Measurements from ENCODE around the gene USP12.
"Not testable (repeated sequence)": the region's sequence is repeated elsewhere in the genome, so short reads cannot be mapped to it uniquely, and the experiment has no call there.

The USP12 gene

DNA sequence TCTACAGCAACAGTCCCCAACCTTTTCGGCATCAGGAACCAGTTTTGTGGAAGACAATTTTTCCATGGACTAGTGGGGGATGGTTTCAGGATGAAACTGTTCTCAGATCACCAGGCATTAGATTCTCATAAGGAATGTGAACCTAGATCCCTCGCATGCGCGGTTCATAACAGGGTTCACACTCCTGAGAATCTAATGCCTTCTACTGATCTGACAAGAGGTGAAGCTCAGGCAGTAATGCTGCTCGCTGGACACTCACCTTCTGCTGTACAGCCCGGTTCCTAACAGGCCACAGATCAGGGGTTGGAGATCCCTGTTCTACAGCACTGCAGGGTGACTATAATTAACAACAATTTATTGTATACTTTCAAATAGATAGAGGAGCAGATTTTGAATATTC is 21.9 kb downstream of the USP12 start:
- no peak for DNase-seq

DNA sequence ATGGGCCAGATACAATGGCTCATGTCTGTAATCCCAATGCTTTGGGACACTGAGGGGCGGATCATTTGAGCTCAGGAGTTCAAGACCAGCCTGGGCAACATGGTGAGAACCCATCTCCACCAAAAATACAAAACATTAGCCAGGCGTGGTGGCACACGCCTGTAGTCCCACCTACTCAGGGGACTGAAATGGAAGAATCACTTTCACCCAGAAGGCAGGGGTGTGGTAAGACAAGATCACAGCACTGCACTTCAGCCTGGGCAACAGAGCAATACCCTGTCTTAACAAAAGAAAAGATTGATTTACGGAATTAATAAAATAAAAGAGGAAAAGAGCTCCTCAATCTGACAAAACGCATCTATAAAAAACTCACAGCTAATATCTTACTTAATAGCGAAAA is 22.7 kb downstream of the USP12 start:
- no peak for DNase-seq

DNA sequence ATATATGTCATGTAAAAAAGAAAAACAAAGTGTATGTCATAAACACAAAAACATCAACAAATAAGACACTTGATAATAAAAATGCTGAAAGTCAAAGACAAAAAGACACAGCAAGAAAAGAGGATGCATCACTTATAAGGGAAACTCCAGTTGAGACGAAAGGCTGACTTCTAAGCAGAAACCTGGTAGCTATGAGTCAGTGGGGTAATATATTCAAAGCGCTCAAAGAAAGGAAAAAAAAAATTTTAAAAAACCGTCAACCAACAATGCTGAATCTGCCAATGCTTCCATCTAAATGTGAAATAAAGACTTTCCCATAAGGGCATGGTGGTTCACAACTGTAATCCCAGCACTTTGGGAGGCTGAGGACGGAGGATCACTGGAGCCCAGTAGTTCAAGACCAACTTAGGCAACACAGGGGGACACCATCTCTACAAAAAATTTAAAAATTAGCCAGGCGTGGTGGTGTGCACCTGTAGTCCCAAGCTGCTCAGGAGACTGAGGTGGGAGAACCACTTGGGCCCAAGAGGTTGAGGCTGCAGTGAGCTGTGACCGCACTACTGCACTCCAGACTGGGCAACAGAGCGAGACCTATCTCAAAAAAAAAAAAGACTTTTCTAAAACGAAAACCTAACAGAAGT is 24.0 kb downstream of the USP12 start:
- no peak for DNase-seq

DNA sequence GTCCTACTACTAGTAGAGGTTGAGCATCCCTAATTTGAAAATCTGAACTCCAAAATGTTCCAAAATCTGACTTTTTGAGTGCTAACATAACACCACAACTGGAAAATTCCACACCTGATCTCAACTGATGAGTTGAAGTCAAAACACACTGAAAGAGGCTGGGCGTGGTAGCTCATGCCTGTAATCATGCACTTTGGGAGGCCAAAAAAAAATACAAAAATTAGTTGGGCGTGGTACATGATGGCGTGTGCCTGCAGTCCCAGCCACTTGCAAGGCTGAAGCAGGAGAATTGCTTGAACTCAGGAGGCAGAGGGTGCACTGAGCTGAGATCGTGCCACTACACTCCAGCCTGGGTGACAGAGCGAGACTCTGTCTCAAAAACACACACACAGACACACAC is 29.9 kb downstream of the USP12 start:
- no peak for DNase-seq

DNA sequence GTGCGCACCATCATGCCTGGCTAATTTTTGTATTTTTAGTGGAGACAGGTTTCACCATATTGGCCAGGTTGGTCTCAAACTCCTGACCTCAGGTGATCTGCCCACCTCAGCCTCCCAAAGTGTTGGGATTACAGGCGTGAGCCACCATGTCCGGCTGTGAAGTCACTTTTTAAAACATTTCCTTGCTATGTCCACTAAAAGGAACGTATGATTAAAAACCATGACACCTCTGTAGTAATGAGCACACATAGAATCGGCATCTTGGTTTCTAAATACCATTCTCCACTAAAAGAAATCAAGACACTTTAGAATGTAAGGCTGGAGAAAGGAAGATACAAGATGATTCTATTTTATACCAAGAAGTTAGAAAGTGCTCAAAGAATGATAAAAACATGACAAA is 30.5 kb downstream of the USP12 start:
- not testable (repeated sequence) for DNase-seq

DNA sequence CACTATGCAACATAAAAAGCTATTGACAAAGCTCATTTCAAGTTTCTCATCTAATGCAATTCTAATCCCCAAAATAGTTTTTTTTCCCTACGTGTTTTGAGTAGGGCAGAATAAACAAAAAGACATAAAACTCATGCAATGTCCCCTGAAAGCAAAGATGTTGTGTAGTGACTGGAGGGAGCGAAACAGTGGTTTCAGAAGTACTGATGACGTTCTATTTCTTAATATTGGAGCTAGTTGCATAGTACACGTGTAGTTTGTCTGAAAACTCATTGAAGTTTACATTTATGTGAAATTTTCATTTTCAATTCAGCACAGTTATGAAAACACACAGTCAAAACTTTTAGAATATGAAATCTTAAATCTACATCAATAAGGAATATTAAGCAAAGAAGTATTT is 31.6 kb downstream of the USP12 start:
- DNase-seq: no peak

DNA sequence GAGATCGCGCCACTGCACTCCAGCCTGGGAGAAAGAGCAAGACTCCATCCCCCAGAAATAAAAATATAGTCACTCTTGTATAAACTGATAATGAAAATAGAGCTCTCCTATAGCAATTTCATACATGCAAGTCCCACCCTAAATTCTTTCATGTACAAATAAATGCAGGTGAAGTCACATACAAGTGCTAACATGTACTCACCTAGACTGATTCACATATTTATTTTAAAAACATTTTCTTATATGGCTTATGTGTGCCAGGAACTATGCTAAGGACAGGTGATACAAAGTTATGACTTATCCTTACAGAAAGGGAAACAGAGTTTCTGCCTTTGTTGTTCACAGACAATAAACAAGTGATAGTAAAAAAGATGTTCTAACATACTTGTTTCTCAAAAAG is 32.0 kb downstream of the USP12 start:
- DNase-seq: no peak

DNA sequence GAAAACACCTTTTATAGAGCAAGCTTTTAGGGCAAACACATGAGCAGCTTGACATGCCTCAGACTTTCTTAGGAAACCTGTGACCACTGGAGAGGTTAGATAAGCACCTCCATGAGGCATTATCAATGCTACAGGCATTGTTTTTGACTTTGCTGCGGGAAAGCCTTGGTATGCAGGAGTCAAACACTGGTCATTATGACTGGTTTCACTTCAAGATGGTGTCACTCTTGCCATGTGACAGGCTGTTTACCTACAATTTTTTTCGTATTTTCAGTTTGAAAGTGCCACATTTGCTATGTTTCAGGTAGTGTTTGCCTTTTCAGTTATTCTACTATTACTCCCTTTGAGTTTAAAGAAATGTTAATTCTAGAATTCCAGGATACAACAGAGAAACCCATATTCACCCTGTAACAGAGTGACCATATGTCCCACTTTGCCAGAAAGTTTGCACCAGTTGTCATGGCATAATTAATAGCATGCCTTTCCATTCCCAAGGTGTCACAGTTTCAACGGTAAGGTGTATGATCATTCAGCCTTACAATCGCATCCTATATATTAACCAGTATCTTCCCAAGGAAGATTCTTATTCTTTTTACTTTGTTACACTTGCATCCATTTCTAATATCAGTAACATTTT is 33.0 kb downstream of the USP12 start:
- peak; percentile 51 for DNase-seq

DNA sequence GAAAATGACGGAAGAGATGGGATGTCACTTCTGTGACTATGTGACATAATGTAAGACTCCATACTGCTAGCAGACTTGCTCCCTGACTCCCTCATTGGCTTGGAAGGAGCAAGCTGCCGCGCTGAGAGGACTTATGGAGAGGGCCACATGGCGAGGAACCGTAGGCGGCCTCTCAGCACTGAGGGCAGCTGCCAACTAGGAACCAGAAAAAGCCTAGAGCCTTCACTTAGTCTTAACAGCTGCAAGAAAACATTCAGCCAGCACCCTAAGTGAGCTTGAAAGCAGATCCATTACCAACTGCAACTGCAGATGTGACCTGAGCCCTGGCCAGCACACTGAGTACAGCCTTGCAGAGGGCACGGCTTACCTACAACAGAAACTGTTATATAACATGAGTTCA is 33.9 kb downstream of the USP12 start:
- DNase-seq: peak; percentile 10

DNA sequence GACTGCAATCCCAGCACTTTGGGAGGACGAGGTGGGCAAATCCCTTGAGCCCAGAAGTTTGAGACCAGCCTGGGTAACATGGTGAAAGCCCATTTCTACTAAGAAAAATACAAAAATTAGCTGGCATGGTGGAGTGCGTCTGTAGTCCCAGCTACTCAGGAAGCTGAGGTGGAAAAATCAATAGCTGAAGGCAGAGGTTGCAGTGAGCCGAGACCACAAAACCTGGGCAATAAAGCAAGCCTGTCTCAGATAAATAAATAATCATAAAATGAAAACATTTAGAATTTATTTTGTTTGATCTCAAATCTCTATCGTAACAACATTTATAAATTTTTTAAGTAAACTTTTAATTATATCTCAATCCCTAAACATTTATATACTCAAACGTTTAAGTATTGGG is 36.6 kb downstream of the USP12 start:
- DNase-seq: no peak

DNA sequence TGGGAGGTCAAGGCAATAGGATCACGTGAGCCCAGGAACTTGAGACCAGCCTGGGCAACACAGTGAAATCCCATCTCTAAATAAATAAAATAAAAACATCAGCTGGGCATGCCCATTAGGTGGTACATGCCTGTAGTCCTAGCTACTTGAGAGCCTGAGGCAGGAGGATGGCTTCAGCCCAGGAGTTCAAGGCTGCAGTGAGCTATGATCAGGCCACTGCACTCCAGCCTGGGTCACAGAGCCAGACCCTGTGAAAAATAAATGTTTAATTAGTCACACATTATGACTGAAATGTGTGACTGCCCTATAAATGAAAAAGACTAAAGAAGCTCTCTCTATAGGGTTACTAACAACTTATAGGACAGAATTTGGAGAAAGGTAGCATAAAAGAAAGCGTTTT is 37.7 kb downstream of the USP12 start:
- no peak for DNase-seq

DNA sequence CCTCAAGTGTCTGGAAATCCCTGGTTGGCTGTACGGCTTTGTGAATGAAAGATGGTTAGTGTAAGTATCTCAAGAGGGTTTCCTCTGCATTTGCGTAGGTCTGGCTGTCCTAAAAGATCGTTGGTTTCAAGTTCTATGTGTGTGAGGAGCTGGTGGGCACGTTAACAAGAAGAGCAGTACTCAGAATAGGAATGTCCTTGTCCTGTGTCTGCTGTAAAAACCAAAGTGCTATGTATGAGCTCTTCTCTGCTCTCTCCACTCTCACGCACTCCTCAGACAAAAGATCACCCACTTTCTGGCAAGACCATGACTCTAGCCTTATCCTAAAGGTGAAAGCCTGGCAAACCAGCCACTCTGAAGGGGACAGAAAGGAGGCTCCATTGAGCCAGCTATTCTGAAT is 39.1 kb downstream of the USP12 start:
- no peak for DNase-seq

DNA sequence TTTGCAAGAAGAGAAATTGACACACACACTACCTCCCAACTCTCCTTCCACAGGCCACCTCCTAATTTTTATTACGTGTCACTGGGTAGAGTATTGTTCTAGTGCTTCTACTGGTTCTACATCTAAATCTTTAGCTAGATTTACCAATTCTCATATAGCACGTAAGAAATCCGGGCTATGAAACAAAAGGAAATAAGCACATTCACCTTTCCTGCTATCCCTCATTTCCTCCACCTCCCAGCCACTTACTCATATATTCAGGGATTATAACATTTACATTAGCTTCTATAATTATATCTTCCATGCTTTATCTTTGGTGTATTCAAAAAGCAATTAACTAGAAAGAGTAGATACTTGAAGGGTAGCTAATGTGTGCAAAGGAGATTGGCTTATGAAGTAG is 39.7 kb downstream of the USP12 start:
- no peak for DNase-seq

DNA sequence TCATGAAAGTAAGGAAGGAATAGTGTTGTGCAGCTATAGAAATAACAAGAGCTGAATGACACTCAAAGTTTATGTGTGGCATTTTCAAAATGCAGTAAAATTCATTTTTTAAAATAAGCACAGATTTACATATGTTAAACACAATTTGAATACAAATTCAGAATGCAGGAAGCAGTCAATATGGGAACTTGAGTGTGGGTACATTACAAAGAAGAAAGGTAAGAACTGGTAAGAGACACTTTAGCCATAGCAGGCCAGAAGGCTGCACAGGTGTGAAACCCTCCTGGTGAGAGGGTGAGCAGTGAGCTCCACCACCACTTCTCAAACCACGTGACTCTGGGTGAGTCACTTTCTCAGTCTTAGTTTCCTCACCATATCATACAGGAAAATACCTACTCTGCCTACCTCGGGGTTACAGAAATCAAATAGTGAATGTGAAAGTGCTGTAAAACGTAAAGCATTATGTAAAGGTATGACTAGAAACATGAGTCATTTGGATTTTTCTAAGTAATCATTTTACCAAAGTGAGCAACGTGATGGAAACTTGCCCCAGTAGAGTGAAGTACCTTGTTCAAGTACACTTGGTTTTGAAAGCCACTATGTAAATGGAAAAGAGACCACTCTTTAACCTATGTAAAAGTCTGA is 40.5 kb downstream of the USP12 start:
- peak; percentile 9 for DNase-seq

DNA sequence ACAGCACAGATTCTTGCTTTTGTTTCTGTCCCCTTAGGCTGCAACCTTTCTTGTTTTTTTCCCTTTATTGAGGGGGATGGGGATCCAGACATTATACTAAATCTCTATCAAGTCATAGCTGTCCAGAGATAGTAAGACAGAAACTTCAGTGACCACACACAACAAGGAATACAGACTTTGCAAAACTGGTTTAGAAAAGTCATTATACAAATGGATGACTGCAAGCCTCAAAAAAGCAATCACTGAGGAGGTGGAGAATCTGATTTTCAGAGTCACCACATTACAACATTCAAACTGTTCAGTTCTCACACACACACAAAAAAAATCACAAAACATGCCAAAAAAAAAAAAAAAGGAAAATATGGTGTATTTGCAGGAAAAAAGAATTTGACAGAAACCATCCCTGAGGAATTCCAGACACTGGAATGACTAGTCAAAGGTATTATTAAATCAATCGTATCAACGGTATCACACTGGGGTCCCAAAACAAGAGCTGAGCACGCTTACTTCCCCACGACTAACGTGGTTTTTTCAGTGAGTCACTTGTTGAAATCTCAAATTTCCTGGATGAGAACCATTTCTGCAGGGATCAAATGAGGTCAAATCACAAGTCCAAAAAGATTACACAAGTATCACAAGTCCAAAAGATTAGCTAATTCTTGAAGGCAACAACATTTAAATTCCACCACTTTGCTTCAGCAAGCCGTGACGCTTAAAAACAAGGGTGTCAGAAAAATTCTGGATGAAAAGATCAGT is 41.2 kb downstream of the USP12 start:
- no peak for DNase-seq

DNA sequence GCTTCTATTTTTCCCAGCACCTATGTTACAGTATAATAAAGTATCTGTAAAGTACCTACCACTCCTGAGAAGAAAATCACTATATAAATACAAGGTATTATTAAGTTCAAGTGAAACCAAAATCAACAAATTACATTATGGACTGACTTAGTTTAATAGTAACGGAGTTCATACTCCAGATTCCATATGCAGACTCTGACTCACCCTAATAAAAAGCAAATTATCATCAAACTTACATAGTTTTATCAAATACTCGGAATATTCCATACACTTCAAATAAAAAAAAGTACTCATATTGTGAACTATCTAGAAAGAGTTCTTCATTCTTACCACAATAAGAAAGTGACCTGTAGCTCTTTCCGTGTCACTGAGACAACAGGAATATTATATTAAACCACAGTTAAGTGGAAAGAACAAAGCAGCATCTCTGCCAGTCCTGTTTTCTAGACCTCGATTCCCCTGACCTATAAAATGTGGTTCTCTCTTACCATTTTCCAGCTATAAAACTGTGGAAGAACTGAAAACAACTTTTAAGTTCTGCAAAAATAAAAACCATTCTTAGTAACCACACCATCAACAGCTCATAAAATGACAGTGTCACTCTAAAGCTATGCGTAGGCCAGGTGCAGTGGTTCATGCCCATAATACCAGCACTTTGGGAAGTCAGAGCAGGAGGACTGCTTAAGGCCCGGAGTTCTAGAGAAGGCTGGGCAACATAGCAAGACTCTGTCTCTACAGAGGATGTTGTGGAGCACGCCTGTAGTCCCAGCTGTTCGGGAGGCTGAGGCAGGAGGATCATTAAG is 42.6 kb downstream of the USP12 start:
- DNase-seq: no peak

DNA sequence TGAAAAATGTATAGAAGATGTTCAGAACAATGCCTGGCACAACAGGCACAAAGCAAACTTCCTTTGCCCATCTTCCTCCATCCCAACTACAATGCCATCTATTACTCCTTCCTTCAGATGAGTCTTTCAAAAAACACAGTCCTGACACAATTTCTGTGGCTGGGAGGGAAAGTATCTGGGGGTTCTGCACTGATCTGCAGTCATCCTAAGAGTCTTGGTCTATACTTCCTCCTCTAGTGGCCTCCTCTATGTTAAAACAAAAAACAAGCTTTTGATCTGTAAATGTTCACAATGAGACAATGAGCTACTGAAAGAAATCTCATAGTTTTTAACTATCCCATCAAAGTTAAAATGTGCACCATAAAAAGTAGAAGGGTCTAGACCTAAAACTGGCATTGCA is 44.8 kb downstream of the USP12 start:
- no peak for DNase-seq

DNA sequence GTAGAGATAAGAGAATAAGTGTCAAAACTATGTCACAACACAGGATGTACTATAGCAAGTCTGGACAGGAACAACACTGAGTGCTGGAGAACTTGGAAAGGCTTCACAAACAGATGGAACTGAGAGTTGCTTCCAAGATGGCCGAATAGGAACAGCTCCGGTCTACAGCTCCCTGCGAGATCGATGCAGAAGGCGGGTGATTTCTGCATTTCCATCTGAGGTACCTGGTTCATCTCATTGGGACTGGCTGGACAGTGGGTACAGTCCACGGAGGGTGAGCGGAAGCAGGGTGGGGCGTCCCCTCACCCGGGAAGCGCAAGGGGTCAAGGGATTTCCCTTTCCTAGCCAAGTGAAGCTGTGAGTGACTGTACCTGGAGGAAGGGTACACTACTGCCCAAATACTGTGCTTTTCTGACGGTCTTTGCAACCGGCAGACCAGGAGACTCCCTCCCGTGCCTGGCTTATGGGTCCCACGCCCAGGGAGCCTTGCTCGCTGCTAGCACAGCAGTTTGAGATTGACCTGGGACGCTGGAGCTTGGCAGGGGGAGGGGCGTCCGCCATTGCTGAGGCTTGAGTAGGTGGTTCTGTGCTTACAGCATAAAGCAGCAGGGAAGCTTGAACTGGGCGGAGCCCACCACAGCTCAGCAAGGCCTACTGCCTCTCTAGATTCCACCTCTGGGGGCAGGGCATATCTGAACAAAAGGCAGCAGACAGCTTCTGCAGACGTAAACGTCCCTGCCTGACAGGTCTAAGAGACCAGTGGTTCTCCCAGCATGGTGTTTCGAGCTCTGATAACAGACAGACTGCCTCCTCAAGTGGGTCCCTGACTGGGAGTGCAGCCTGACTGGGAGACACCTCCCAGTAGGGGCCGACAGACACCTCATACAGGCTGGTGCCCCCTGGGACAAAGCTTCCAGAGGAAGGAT is 46.0 kb downstream of the USP12 start:
- DNase-seq: no peak

DNA sequence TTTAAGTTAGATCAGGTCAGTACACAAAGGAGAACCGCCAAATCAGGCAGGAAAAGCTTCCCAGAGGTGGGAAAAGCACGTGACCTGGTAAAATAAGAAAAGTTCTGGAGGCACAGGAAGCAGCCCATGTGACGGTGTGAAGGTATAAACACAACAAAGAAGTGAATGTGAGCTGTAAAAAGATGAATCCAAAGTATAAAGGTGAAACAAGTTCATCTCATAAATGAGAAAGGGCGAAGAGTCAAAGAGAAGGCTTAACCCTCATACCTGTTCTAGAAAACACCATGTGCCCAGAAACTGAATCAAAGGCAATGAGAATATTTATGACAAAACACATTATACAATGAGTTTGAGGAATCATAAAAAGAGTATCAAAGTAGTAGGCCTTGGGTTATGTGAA is 47.0 kb downstream of the USP12 start:
- DNase-seq: no peak

DNA sequence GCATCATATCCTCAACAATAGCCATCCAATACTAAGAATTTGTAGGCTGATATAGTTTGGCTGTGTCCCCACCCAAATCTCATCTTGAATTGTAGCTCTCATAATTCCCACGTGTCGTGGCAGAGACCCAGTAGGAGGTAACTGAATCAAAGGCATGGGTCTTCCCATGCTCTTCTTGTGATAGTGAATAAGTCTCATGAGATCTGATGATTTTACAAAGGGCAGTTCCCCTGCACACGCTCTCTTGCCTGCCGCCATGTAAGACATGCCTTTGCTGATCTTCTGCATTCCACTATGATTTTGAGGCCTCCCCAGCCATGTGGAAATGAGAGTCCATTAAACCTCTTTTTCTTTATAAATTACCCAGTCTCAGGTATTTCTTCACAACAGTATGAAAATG is 48.2 kb downstream of the USP12 start:
- not testable (repeated sequence) for DNase-seq

DNA sequence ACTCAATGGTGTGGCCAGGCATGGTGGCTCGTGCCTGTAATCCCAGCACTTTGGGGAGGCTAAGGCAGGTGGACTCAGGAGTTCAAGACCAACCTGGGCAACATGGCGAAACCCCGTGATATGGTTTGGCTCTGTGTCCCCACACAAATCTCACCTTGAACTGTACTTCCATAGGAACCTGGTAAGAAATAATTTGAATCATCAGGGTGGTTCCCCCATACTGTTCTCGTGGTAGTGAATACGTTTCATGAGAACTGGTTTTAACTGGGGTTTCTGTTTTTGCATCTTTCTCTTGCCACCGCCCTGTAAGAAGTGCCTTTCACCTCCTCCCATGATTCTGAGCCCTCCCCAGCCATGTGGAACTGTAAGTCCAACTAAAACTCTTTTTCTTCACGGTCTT is 49.6 kb downstream of the USP12 start:
- no peak for DNase-seq

DNA sequence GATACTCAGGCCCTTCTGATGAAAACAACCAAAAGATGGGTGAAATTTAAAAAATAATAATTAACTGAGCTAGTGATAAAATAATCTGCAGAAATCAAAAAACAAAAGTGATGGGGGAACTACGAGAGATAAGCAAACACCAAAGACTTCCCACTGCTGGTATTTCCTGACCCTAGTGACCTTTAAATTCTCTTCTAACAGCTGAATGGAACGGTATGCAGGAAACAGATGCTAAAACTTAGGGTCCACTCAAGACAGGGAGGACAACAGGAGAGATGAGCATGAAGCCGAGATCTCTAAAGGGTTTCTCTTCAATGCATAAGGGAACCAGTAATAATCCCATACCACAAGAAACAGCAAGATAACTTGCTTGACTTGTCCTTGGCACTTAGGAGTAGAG is 50.8 kb downstream of the USP12 start:
- no peak for DNase-seq
